Measurements from ENCODE around the gene BMP5.

DNA sequence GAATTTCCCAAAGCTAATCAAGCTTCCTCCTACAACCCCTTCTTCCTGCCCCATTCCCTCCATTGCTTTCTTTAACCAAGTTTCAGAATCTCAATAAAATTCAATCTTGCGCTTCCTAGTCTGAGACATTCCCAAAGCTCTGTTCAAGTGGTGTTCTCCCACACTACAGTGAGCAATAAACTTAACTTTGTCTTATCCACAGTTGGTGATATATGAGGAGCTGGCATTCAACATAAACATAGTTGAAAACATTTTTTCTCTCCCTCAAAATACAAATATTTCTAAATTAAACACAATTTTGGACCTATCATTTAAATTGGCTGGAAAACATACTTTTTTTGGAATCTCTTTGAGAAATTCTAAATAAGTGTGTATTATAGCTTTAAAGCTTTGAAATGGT is 166.7 kb downstream of the BMP5 start:
- no peak for TF ChIP-seq POLR2A (IDR thresholded peaks at IDR 0.05)
- TF ChIP-seq EP300 (IDR thresholded peaks at IDR 0.05): no peak

All from ovary (tissue), 1 donor.